Small intestine (tissue), 16 donors: ENCODE measurements around the gene DAZL. TPM values are rescaled to one million over a fixed set of nuclear protein-coding genes. Genes with fewer than 3 reads are reported as not detected.

Experiments used
- DNase-seq, 2 donors: peaks; one replicate each; pipeline versions ENCODE4 v3.0.0 to v3.0.0-alpha.2; 2013
- FAIRE-seq: peaks from 2 replicates; lab custom pipeline; 2012; peaks lifted over from hg19 to GRCh38; lab: Jason Lieb, UNC
- H3K27ac ChIP-seq, 3 donors: one replicate each; pipeline ENCODE4 v1.5.1; 2013; ENCODE audit warnings: low read length in 2 of 3, mild to moderate bottlenecking in 2 of 3, control low read depth in 1 of 3, inconsistent platforms in 1 of 3, low read depth in 1 of 3, moderate library complexity in 1 of 3
- H3K27me3 ChIP-seq, 3 donors: one replicate each; pipeline ENCODE4 v1.6.1; 2013; ENCODE audit warnings: low read length in 3 of 3, inconsistent platforms in 1 of 3; ENCODE audit not compliant: control insufficient read depth in 3 of 3, insufficient read depth in 3 of 3
- H3K36me3 ChIP-seq, 3 donors: one replicate each; pipeline ENCODE4 v1.6.1; 2013; ENCODE audit warnings: low read length in 3 of 3, inconsistent platforms in 1 of 3, low read depth in 1 of 3, mild to moderate bottlenecking in 1 of 3, moderate library complexity in 1 of 3; ENCODE audit not compliant: control insufficient read depth in 3 of 3, insufficient read depth in 2 of 3
- H3K4me1 ChIP-seq, 3 donors: one replicate each; pipeline ENCODE4 v1.6.1; 2013; ENCODE audit warnings: low read length in 2 of 3, inconsistent platforms in 1 of 3, low read depth in 1 of 3, mild to moderate bottlenecking in 1 of 3, moderate library complexity in 1 of 3; ENCODE audit not compliant: control insufficient read depth in 3 of 3, insufficient read depth in 2 of 3
- H3K4me3 ChIP-seq, 3 donors: one replicate each; pipeline ENCODE4 v1.5.1; 2013; ENCODE audit warnings: low read length in 3 of 3, control low read depth in 1 of 3, inconsistent platforms in 1 of 3, low read depth in 1 of 3, mild to moderate bottlenecking in 1 of 3, moderate library complexity in 1 of 3
- H3K9me3 ChIP-seq, 2 donors: one replicate each; pipeline ENCODE4 v1.6.1; 2013; ENCODE audit warnings: low read depth in 1 of 2, low read length in 1 of 2; ENCODE audit not compliant: control insufficient read depth in 2 of 2, insufficient read depth in 1 of 2
- WGBS, 3 donors: extraction: QIAGEN DNeasy Blood & Tissue Kit; methylation state at CpG; one replicate each; pipeline ENCODE4 v1.1.7; 2013; 5-methylcytosine and 5-hydroxymethylcytosine counted together
- long read RNA-seq, 10 donors: transcript quantifications; one replicate each; lab custom pipeline, GENCODE V29; 2026
- polyA plus RNA-seq, 4 donors: library from polyadenylated mRNA; stranded (reverse) in 3 of 4; unstranded in 1 of 4; fragments of 200-250 nt in 3 of 4; fragments of 120-200 nt in 1 of 4; gene quantifications; one replicate each; pipeline versions ENCODE4 v1.2.1 to v1.2.3, GENCODE V29; 2013
- donor health status: healthy with polysubstance abuse.
- donor health status: control.
- donor health status: control.
- donor health status: Bipolar disorder and iron deficiency.
- donor health status: healthy.

DAZL gene
- under 1 TPM in 1 of 4 donors, not detected in 3; 0.01 TPM for polyA plus RNA-seq
- long read RNA-seq, donor 1: 0 reads
- long read RNA-seq, donor 2: 0 reads
- long read RNA-seq, donor 3: 0 reads
- long read RNA-seq, donor 4: 0 reads
- long read RNA-seq, donor 5: 0 reads
- long read RNA-seq, donor 6: 0 reads
- long read RNA-seq, donor 7: 0 reads
- long read RNA-seq, donor 8: 0 reads
- long read RNA-seq, donor 9: 0 reads
- long read RNA-seq, donor 10: 0 reads

DNA sequence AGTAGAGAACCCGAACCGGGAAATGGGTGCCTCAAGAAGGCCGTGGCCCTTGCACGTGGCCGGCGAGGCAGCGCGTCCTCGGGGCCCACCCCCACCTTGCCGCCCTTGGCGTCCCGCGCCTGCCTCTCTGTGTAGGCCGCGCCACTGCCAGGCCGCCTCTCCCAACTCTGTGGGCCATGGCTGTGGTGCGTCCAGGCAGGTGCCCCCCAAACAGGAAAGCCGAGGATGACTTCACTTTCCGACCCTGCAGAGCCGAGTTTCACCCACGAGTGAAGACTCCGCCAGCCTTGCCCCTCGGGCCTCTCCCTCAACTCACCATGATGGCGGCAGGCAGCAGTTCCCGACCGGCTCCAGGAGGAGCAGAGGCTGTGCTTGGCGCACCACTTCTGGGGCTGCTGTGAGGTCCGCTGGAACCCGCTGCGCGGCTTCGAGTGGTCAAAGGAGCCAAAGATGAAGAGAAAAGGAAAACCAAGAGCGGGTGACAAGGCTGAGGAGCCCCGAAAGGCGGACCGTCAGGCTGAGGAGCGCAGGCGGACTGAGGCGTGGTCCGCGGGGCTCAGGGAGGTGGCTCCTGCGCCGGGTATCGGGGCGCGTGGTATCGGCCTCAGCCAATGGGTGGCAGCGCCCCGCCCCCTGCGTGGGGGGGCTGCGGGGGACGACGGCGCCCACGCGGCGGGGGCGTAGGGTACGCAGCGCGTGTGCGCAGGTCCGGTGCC is at the start of gene DAZL:
DAZL (minus strand) TSS at position 537 of the 716 bp plus-strand sequence; CDS start at position 319, 218 bp downstream.
- Histone ChIP-seq H3K9me3 (peaks cover 0 to 1% of the 10 kb centered on the region in 2 donors), H3K36me3 (no peaks in the 10 kb centered on the region), H3K27ac (no peak within 1 kb of the TSS), H3K4me1 (no peaks in the 10 kb centered on the region), H3K27me3 (peaks cover 0 to 3% (median 0%) of the 10 kb centered on the region in 3 donors), H3K4me3 (no peak within 1 kb of the TSS)
- FAIRE-seq (no peak), DNase-seq (no peak)
- WGBS, 3 donors: 97 to 98% (median 98%) methylated on average over 55 to 63 of the region's 63 CpGs

DNA sequence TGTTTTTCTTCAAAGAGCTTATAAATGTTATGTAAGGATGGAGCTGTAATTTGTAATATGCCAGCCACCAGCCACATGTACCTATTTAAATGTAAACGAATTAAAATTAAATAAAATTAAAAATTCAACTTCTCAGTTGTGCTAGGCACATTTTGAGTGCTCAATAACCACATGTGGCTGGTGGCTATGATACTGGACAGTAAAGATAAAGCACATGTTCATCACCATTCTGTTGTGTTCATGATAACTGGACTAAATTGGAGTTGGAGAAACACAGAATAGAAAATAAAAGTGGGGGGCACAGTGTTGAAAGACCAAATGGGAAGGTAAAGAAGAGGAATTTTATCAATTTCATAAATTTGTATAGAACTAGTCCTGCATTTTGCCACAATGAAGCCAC is 49.8 kb upstream of the DAZL start:
- H3K36me3 ChIP-seq: no peaks in the 10 kb centered on the region
- H3K9me3 ChIP-seq: no peaks in the 10 kb centered on the region
- no peak overlapping the region for H3K4me3 ChIP-seq
- H3K4me1 ChIP-seq: no peaks in the 10 kb centered on the region
- no peak for DNase-seq
- H3K27me3 ChIP-seq: peaks cover 0 to 2% (median 0%) of the 10 kb centered on the region in 3 donors
- H3K27ac ChIP-seq: no peak overlapping the region
- FAIRE-seq: no peak
- WGBS, 3 donors: 25 to 53% (median 32%) methylated on average over 1 of the region's 1 CpG

DNA sequence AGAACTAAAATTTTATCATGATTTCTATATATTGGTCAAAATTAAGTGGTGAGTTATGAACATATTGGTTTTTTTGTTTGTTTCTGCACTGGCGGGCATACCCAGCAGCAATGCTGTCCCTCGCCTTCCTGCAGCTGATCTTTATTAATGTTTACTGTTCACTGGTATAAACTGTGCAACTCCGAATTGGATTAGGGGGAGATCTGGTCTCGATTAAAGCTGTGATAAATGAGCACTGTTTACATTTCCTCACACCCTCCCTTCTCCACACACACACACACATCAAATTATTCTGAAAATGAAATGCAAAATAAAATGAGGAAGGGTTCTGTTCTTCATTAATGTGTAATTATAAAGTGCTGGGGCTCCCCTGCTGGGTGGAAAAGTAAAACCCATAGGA is 48.5 kb upstream of the DAZL start:
- peaks cover 0 to 2% (median 0%) of the 10 kb centered on the region in 3 donors for H3K27me3 ChIP-seq
- H3K9me3 ChIP-seq: no peaks in the 10 kb centered on the region
- no peak overlapping the region for H3K27ac ChIP-seq
- 34 to 56% (median 46%) methylated on average over 4 of the region's 4 CpGs for WGBS, 3 donors
- H3K4me1 ChIP-seq: no peaks in the 10 kb centered on the region
- DNase-seq (no peak), FAIRE-seq (no peak)
- H3K36me3 ChIP-seq: no peaks in the 10 kb centered on the region
- H3K4me3 ChIP-seq: no peak overlapping the region

DNA sequence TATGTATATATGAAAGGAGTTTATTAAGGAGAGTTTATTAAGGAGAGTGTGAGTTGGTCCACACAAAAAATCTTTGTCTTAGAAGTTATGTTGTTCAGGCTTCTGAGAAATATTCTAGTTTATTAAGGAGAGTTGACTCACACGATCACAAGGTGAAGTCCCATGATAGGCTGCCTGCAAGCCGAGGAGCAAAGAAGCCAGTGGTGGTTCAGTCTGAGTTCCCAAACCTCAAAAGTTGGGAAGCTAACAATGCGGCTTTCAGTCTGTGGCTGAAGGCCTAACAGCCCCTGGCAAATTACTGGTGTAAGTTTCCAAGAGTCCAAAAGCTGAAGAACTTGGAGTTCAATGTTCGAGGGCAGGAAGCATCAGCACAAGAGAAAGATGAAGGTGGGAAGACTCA is 42.4 kb upstream of the DAZL start:
- Histone ChIP-seq H3K4me3 (no peak overlapping the region), H3K27me3 (peaks cover 0 to 3% (median 0%) of the 10 kb centered on the region in 3 donors), H3K9me3 (no peaks in the 10 kb centered on the region), H3K4me1 (no peaks in the 10 kb centered on the region), H3K36me3 (no peaks in the 10 kb centered on the region), H3K27ac (no peak overlapping the region)
- FAIRE-seq (no peak), DNase-seq (no peak)
- WGBS, 3 donors: 87 to 90% (median 90%) methylated on average over 4 of the region's 4 CpGs

DNA sequence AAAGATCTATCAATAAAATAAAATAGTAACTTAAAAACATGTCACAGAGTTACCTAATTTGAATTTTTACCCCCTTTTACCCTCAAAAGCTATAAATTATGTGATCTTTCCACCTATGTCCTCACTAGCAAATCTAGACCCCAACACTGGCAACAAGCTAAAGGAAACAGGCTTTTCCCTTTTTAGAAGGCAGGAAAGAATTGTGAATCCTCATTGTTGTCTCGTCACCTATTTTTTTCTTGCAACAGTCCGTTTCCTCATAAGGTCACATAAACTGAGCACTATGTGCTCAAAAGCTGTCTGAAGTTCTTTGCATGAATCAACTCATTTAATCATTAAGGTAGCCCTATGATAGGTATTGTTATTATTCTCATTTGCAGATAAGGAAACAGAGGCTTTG is 34.6 kb upstream of the DAZL start:
- FAIRE-seq (no peak), DNase-seq (no peak)
- H3K27ac ChIP-seq: no peak overlapping the region
- no peaks in the 10 kb centered on the region for H3K36me3 ChIP-seq
- no peaks in the 10 kb centered on the region for H3K4me1 ChIP-seq
- 61 to 86% (median 68%) methylated on average over 2 of the region's 2 CpGs for WGBS, 3 donors
- H3K27me3 ChIP-seq: no peaks in the 10 kb centered on the region
- H3K4me3 ChIP-seq: no peak overlapping the region
- no peaks in the 10 kb centered on the region for H3K9me3 ChIP-seq

- no peaks in the 10 kb centered on the region for H3K9me3 ChIP-seq
- WGBS, 3 donors: 72 to 75% (median 73%) methylated on average over 3 of the region's 3 CpGs
- H3K4me3 ChIP-seq: no peak overlapping the region
- DNase-seq (no peak), FAIRE-seq (no peak)
- H3K27me3 ChIP-seq: no peaks in the 10 kb centered on the region
- no peaks in the 10 kb centered on the region for H3K4me1 ChIP-seq
- H3K27ac ChIP-seq: no peak overlapping the region
- H3K36me3 ChIP-seq: no peaks in the 10 kb centered on the region
Observed at GRCh38 chr3:16633948-16634347, 28.7 kb upstream of the DAZL start.

DNA sequence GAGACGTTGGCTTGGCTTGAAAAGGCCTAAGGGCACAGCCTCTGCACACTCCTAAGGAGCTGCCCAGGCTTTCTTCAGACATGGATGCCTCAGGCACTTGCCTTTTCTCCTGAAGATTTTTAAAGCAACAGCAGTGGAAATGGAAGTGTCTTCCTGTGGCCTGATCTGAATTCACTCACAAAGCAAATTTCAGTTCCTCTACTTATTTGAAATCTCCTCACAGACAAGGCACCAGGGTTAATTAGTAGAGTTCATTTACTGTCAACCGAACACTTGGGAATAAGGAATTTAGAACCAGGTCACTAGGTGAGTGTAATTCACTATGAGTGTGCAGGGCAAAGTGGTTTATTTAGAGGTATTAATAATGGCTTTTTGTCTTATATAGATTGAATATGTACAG is 27.2 kb upstream of the DAZL start:
- Histone ChIP-seq H3K9me3 (no peaks in the 10 kb centered on the region), H3K4me1 (no peaks in the 10 kb centered on the region), H3K4me3 (no peak overlapping the region), H3K27ac (no peak overlapping the region), H3K27me3 (no peaks in the 10 kb centered on the region), H3K36me3 (no peaks in the 10 kb centered on the region)
- FAIRE-seq (no peak), DNase-seq (no peak)
- 49 to 66% (median 63%) methylated on average over 2 of the region's 2 CpGs for WGBS, 3 donors

DNA sequence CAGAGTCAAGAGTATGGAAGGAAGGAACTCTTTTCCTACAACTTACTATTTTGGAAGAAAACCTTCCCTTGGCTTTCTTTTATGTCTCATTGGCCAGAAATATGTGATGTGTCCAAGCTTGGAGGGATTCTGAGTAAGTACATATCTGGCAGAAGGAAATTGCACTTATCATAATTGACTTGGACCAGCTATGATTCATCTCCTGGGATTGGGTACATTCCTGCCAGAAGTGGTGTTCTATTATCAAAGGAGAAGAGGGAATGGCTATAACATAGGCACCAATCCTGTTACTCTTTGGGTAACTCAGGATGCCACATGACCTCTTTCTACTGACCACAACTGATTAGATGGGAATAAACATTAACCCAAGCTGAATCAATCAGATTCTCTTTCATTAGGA is 13.5 kb upstream of the DAZL start:
- FAIRE-seq (no peak), DNase-seq (no peak)
- no peaks in the 10 kb centered on the region for H3K27me3 ChIP-seq
- H3K27ac ChIP-seq: no peak overlapping the region
- peaks cover 0 to 9% of the 10 kb centered on the region in 2 donors for H3K9me3 ChIP-seq
- H3K36me3 ChIP-seq: no peaks in the 10 kb centered on the region
- no peak overlapping the region for H3K4me3 ChIP-seq
- no peaks in the 10 kb centered on the region for H3K4me1 ChIP-seq
